Femur (tissue), 1 donor: ENCODE measurements around the gene NRL.
A peak's percentile ranks its signal among the peaks of the same experiment; 100 is the strongest.
"Not testable (repeated sequence)": the region's sequence is repeated elsewhere in the genome, so short reads cannot be mapped to it uniquely, and the experiment has no call there.

ENCODE experiments used
- DNase-seq: peaks from one replicate; pipeline ENCODE4 v3.0.0-alpha.2; 2017

The NRL gene

DNA sequence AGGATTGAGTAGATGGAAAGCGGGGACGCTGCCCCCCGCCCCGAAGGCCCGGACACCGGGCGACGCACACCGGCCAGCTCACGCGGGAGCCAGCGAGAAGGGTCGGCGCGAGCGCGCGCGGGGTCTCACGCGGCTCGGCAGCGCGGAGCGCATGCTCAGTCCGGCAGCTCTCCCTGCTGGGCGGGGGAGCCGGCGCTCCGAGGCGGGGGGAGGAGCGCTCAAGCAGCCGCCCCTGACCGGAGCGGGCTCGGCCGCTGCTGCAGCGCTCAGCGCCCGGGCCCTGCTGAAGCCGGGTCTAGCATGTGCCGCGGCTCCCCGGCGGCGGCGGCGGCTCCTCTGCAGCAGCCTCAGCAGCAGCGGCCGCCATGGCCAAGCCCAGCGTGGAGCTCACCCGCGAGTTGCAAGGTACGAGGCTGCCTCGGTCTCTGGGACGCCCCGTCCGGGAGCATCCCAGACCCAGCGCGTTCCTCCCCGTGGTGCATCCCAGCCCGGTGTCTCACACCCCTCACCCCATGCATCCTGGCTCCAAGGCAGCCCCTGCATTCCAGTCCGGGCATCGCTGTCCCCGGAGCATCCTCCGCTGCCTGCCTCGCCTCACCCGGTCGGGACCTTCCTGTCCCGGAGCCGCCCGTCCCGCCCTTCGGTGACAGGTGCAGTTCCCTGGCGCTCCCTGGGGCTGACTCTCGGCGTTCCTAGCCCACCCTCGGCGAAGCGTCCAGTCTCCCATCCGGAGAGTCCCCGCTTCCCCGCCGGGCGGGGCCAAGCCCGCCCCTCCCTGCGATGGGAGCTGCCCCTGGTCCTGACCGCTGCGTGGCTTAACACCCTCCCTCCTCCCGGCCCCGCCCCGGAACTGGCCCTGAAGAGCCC, 62.7 kb downstream of the NRL start, which contains the start of gene CARMIL3:
CARMIL3 (plus strand) TSS at position 221 of the 867 bp plus-strand sequence; CDS start at position 366, 145 bp downstream.
- peak; percentile 74 for DNase-seq

- DNase-seq: peak; percentile 27
Observed at GRCh38 chr14:24051176-24051788, 63.5 kb downstream of the NRL start.

DNA sequence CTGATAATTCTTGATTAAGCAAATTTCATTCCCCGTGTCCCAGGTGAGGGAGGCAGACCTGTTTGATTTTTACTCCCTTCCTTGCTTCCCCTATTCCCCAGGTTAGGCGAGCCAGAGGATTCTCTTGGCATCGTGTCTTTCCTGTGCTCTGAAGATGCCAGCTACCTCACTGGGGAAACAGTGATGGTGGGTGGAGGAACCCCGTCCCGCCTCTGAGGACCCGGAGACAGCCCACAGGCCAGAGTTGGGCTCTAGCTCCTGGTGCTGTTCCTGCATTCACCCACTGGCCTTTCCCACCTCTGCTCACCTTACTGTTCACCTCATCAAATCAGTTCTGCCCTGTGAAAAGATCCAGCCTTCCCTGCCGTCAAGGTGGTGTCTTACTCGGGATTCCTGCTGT, 64.0 kb downstream of the NRL start:
- DNase-seq: peak; percentile 16

DNA sequence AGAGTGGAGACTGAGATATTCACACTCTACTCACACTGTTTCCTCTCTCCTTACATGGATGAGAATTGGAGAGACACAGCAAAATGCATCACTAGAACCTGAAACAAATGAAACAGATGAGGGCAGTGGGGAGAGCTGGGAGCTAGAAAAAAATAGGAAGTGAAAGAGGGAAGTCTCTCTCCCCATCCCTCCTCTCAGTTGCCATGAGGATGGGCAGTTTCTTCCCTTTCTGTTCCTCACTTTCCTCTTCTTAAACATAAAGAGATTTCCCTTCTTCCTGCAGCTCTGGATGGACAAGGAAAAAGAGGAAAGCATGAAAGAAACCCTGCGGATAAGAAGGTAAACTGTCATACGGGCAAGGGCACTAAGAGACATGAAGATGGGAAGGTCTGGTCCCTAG, 65.7 kb downstream of the NRL start:
- not testable (repeated sequence) for DNase-seq

DNA sequence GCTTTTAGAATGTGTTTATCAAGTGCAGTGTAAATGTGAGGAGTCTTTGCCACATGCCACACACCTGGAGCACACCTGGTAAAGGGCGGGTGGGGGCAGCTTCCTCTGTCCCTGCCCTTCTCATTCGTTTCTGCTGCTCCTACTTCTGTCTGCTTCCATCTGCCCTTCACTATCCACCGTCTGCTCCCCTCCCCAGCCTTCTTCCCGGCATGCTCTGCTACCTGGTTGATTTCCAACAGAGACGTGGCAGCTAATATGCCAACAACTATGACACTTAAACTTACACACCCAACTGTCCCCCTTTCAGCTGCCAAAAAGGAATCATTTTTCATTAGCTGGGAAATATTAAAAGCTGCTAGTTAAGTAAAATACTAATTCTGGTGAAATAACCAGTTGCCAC, 72.0 kb downstream of the NRL start:
- DNase-seq: no peak

DNA sequence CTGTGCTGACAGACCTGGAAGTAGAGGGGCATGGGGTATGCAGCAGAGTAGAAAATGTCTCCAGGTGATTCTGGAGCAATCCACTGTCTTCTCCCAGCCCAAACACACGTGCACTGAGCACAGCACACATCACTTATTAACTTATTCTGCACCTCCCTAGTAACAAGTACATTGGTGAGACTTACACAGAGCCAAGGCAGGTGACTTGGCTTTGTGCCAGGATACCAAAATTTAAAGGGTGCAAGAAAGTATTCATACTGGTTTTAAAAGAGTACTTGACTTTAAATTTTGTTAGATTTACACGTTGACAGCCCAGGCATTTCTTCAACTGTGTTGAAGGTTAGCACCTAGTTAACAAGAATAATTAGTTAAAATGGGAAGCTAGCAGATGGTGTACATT, 74.1 kb downstream of the NRL start:
- no peak for DNase-seq

- no peak for DNase-seq
Observed at GRCh38 chr14:24038686-24039085, 76.1 kb downstream of the NRL start.

GRCh38 chr14:24037658-24038037, 77.1 kb downstream of the NRL start:
- no peak for DNase-seq

GRCh38 chr14:24036963-24037657, 77.6 kb downstream of the NRL start:
- not testable (repeated sequence) for DNase-seq

GRCh38 chr14:24036169-24036962, 78.4 kb downstream of the NRL start:
- peak; percentile 88 for DNase-seq

DNA sequence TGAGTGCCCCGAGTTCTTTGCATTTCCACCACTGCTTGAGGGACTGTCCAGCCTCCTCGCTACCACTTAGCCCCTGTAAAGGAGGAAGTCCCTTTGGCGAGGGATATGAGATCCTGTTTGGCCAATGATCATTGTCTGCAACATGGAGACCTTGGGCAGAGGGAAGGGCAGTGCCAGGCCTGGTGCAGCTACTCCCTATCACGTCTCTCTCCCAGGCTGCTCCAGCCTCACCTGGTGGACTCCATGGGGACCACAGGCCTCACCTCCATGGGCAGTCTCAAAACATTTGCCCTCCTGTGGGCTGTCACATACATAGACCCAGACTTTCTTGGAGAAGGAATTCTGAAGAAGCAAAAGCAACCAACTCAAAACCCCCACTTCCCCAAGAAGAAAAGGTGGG, 79.0 kb downstream of the NRL start:
- not testable (repeated sequence) for DNase-seq

DNA sequence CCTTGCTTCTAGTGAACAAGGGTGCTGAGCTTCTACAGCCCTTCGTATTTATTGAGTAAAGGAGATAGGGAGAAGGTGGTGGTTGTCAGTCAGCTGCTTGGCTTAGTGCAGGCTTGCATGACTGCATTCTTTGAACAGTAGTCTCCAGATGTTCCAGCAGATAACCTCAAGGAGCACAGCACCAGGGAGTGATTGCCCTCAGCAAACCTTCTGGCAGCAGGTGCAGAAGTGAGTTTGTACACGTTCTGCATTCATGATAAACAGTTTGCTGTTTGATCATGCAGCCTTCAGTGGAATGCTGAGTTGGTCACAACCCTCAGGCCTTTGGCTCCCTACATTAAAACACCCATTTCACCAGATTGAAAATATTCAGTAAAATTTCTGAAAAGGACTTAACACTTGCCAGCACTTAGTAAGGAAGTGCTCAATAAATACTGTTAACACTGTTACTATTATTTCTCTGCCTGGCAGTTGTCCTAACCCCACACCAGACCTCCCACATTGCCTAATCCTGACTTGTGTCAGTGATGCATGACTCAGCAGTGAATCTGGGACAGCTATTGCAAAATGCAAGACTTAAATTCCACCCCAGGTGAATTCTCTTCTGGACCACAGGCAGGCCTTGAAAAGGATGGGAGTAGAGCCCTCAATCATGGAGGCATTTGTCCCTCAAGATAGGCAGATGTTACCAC, 81.9 kb downstream of the NRL start:
- DNase-seq: no peak

DNA sequence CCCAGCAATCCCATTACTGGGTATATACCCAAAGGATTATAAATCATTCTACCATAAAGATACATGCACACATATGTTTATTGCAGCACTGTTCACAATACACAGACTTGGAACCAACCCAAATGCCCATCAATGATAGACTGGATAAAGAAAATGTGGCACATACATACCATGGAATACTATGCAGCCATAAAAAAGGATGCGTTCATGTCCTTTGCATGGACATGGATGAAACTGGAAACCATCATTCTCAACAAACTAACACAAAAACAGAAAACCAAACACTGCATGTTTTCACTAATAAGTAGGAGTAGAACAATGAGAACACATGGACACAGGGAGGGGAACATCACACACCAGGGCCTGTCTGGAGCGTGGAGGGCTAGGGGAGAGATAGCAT, 83.4 kb downstream of the NRL start:
- DNase-seq: not testable (repeated sequence)

- not testable (repeated sequence) for DNase-seq
Observed at GRCh38 chr14:24029687-24030086, 85.1 kb downstream of the NRL start.
